Mucosa of gallbladder (tissue), 1 donor: ENCODE results near the gene HTN3. TPM values are rescaled to one million over a fixed set of nuclear protein-coding genes. Genes with fewer than 3 reads are reported as not detected.

Experiments used
- total RNA-seq: library from RNA; stranded (reverse); gene quantifications from one replicate; pipeline ENCODE4 v1.2.1, GENCODE V29; 2021
- donor health status: DM: no; HTN: no; CAD: no.

Gene HTN3
- total RNA-seq, 1 donor from 2014 or later = not detected

Other genes starting within 250 kb of the HTN3 start
- 0.29 TPM for gene SULT1E1, start 168.3 kb upstream of the HTN3 start, total RNA-seq
- gene CSN1S1, start 97.4 kb upstream of the HTN3 start, total RNA-seq = not detected
- not detected for gene CSN2, start 62.7 kb upstream of the HTN3 start, total RNA-seq
- not detected for gene STATH, start 32.5 kb upstream of the HTN3 start, total RNA-seq
- not detected for gene HTN1, start 22.0 kb downstream of the HTN3 start, total RNA-seq
- gene PRR27, start 125.8 kb downstream of the HTN3 start, total RNA-seq = not detected
- gene ODAM, start 167.3 kb downstream of the HTN3 start, total RNA-seq = not detected
- not detected for gene FDCSP, start 197.7 kb downstream of the HTN3 start, total RNA-seq
- gene CSN3, start 214.1 kb downstream of the HTN3 start, total RNA-seq = not detected